Kidney (tissue), 14 donors: ENCODE results near the gene CCDC88C. TPM values are rescaled to one million over a fixed set of nuclear protein-coding genes. Genes with fewer than 3 reads are reported as not detected.

Experiments used
- DNase-seq, 5 donors: peaks; one replicate each; pipeline ENCODE4 v3.0.0-alpha.2; 2013 to 2020
- FAIRE-seq: peaks from 2 replicates; lab custom pipeline; 2012; peaks lifted over from hg19 to GRCh38; lab: Jason Lieb, UNC
- H3K27ac ChIP-seq, 2 donors: one replicate each; pipeline ENCODE4 v1.7.0; 2013; ENCODE audit warnings: low read depth in 2 of 2, low read length in 2 of 2, inconsistent platforms in 1 of 2
- H3K27me3 ChIP-seq: one replicate; pipeline ENCODE4 v1.7.1; 2013; ENCODE audit warnings: low read length, inconsistent platforms; ENCODE audit not compliant: control insufficient read depth, insufficient read depth
- H3K36me3 ChIP-seq, 3 donors: one replicate each; pipeline versions ENCODE4 v1.7.0 to v1.7.1; 2013; ENCODE audit warnings: low read length in 3 of 3, control low read depth in 1 of 3, inconsistent platforms in 1 of 3; ENCODE audit not compliant: insufficient read depth in 3 of 3, control insufficient read depth in 2 of 3
- H3K4me1 ChIP-seq, 3 donors: one replicate each; pipeline versions ENCODE4 v1.7.0 to v1.7.1; 2013; ENCODE audit warnings: low read length in 3 of 3, inconsistent platforms in 1 of 3, low read depth in 1 of 3; ENCODE audit not compliant: control insufficient read depth in 2 of 3, insufficient read depth in 2 of 3
- H3K4me3 ChIP-seq, 3 donors: one replicate each; pipeline versions ENCODE4 v1.7.0 to v1.8.1; 2013; ENCODE audit warnings: low read length in 3 of 3, control low read depth in 1 of 3, inconsistent platforms in 1 of 3
- H3K9ac ChIP-seq, 3 donors: one replicate each; pipeline versions ENCODE4 v1.7.0 to v1.7.1; 2013; ENCODE audit warnings: low read length in 3 of 3, control low read depth in 1 of 3, inconsistent platforms in 1 of 3
- H3K9me3 ChIP-seq, 3 donors: one replicate each; pipeline versions ENCODE4 v1.7.0 to v1.7.1; 2013; ENCODE audit warnings: low read length in 3 of 3, control low read depth in 1 of 3, inconsistent platforms in 1 of 3; ENCODE audit not compliant: control insufficient read depth in 2 of 3, insufficient read depth in 1 of 3
- intact Hi-C: fragments of 100-400 bp; cut with DNase I; formaldehyde crosslinking; loops from one replicate; pipeline ENCODE4 v1.11.1; 2022
- polyA plus RNA-seq: library from polyadenylated mRNA; stranded (reverse); fragments of 350-450 nt; fragmentation: Illumina TruSeq; extraction: RNeasy Lipid Tissue Mini Kit (QIAGEN cat#74804); gene quantifications from one replicate; pipeline ENCODE4 v1.2.3, GENCODE V29; 2014; ENCODE audit warnings: low read depth, low replicate concordance; ENCODE audit not compliant: insufficient read depth
- total RNA-seq: library from RNA; stranded (reverse); fragmentation: NEBNext Ultra II Directional; extraction: Animal tissue kit (Norgen Biotek cat#: 25700); gene quantifications from one replicate; pipeline ENCODE4 v1.2.1, GENCODE V29; 2021
- TF ChIP-seq, protein P1 (sequence below): IDR thresholded peaks from 3 replicates; pipeline ENCODE4 v1.5.1; 2012; ENCODE audit warnings: mild to moderate bottlenecking, moderate library complexity, borderline replicate concordance; ENCODE audit not compliant: insufficient read depth; ENCODE audit errors: extremely low read depth
- donor health status: control.
- donor health status: control.
- donor health status: control.
- donor health status: control.
- donor health status: control.
- donor health status: DM: yes; HTN: yes; CAD: no.
- donor health status: Normal renal cell carcinoma (clear cell type).

Gene CCDC88C
- total and polyA plus RNA-seq, 2 donors from 2014 or later: 6.6 to 32.8 TPM

DNA sequence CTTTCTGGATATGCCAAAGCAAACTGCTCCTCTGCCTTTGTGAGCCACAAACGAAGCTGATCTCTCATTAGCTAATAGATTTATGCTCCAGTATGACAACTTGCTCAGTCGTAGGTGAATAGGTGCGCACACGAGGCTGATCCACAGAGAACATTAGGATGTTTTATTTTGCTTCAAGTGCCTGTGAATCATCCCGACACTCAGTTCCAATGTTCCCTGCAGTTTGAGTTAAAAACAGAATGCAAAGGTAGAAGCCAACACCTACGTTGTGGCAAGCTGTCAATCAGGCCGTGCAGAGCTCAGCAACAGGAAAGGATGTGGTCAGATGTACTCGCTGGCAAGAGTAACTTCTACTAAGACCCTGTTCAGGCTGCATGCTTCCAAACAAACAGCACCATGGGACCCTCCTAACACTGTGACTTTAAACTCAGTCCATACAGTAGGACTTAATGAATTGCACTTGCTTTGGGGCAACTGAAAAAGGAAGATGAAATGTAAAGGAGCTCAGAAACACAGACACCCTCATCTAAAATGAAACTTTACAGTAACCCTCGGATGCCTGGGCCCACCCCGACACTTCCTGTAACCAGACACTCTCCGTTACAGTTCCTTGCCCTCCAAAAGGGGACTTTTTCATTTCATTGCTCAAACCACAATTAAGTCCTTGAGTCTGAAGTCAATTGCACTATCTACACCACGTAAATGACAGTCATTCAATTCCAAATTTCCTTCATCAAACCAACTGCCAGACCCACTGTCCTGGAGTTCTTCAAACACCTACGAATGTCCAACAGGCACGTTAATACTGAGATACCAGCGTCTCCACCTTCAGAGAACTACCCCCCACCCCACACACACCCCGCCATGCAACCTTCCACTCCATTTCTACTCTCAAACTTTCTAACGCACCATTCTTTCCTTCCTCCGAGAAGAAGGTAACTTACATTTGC, 1.6 kb downstream of the CCDC88C start:
- Histone ChIP-seq H3K9me3 (no peaks in the 10 kb centered on the region), H3K4me1 (peaks cover 8 to 22% (median 10%) of the 10 kb centered on the region in 3 donors), H3K27me3 (no peaks in the 10 kb centered on the region), H3K9ac (peak overlapping the region; percentile 17 to 53 (median 21)), H3K4me3 (peak overlapping the region; percentile 42 to 75 (median 60)), H3K27ac (peak overlapping the region; percentile 41 to 64), H3K36me3 (no peaks in the 10 kb centered on the region)
- TF ChIP-seq, protein P1, sequence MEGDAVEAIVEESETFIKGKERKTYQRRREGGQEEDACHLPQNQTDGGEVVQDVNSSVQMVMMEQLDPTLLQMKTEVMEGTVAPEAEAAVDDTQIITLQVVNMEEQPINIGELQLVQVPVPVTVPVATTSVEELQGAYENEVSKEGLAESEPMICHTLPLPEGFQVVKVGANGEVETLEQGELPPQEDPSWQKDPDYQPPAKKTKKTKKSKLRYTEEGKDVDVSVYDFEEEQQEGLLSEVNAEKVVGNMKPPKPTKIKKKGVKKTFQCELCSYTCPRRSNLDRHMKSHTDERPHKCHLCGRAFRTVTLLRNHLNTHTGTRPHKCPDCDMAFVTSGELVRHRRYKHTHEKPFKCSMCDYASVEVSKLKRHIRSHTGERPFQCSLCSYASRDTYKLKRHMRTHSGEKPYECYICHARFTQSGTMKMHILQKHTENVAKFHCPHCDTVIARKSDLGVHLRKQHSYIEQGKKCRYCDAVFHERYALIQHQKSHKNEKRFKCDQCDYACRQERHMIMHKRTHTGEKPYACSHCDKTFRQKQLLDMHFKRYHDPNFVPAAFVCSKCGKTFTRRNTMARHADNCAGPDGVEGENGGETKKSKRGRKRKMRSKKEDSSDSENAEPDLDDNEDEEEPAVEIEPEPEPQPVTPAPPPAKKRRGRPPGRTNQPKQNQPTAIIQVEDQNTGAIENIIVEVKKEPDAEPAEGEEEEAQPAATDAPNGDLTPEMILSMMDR: no peak
- FAIRE-seq (no peak), DNase-seq (peak in 3 of 5 donors; percentile 63 to 86 (median 83))
- intact Hi-C loops: loop anchor here (5.0 kb wide), 1 partner anchor 89 kb away; no protein-coding TSS in a partner anchor

DNA sequence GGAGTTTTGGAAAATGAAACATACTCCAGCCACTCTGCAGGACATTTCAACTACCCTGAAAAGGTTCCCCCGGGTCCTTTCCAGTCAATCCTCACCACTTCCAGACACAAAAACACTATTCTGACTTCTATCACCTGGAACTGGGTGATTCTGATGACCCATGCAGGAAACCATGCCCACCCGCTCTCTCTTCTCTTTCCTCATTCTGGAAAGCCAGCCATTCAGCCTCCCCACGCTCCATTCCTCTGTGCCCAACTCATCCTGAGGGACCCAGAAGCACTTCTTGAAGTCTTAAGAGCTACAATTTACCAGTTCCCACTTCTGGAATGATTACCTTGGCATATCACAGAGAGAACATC, 3.2 kb downstream of the CCDC88C start:
- no peaks in the 10 kb centered on the region for H3K9me3 ChIP-seq
- intact Hi-C loops: no loop called here
- H3K9ac ChIP-seq: no peak overlapping the region
- no peaks in the 10 kb centered on the region for H3K36me3 ChIP-seq
- no peak overlapping the region for H3K4me3 ChIP-seq
- no peaks in the 10 kb centered on the region for H3K27me3 ChIP-seq
- FAIRE-seq: no peak
- TF ChIP-seq, protein P1: no peak
- H3K27ac ChIP-seq: no peak overlapping the region
- DNase-seq: no peak
- peaks cover 8 to 22% (median 10%) of the 10 kb centered on the region in 3 donors for H3K4me1 ChIP-seq

DNA sequence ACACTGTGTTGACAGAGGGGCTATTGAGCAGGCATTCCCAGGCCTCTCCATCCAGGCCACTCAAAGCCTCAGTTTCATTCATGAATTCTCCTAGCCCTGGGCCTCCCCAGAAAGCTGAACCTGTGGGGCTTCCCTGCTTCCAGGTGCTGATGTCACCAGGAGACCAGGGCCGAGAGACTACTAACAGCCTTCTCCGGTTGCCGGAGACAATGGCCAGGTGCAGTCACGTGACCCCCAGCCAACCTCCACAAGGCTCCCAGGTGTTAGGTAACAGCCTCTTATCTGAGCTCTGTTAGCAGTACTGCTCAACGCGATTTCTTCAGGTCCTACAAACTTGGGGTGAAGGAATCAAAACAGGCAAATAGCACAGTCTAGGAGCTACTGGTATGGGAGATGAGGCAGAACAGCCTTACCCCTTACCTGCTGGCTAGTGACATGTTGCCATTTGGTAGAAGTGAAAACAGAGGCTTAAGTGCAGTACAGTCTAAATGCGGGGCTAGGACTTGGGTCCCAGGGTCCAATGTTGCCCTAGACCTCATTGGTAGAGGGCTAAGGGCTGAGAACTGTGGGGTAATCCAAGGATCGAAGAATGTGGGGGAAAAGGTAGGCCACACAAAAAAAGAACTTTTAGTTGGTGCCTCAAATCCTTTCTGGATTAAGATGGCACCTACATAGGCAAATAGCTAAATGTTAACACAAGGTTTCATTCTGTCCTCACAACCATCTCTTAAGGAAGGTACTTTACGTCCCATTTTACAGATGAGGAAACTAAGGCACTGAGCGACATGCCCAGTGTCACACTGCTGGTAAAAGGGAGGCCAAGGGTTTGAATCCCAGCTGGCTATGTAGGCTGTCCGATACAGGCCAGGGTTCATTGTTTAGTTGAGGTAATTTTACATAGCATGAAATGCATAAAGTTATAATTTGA, 3.8 kb downstream of the CCDC88C start:
- intact Hi-C loops: no loop called here
- Histone ChIP-seq H3K9ac (no peak overlapping the region), H3K27ac (peak overlapping the region; percentile 33 to 49), H3K36me3 (no peaks in the 10 kb centered on the region), H3K9me3 (no peaks in the 10 kb centered on the region), H3K4me3 (no peak overlapping the region), H3K4me1 (peaks cover 8 to 22% (median 10%) of the 10 kb centered on the region in 3 donors), H3K27me3 (no peaks in the 10 kb centered on the region)
- FAIRE-seq (no peak), DNase-seq (peak in 1 of 5 donors; percentile 44)
- TF ChIP-seq, protein P1: no peak
